ENCODE results near the gene KRT73.

DNA sequence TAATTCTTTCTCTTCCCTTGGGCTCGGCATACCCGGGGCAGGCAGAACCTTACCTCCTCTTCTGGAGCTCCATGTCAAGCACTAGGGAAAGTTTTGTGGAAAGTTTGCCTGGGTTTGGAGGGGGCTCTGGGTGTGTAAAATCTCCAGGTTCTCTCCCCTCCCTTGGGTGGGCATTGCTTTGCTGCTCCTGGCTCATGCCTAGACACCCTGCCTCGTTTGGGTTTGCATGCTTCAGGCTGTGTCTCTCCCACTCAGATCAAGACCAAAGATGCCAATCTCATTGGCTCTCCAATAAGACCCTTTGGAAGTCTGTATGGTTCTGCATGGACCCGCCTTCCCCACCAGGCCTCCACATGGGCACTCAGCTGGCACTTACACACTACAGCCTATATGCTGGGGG, 39.8 kb upstream of the KRT73 start:
- TF ChIP-seq CTCF (IDR thresholded peaks at IDR 0.05) (no peak), POLR2A (IDR thresholded peaks at IDR 0.05) (no peak)
